Activated CD4-positive, CD25-positive, alpha-beta regulatory T cell treated with anti-CD3 and anti-CD28 coated beads, Interleukin-2, amount 50 U/mL, for 24 hours (primary cell): ENCODE measurements around the gene PLCB4.
"Not testable (repeated sequence)": the region's sequence is repeated elsewhere in the genome, so short reads cannot be mapped to it uniquely, and the experiment has no call there.

Source experiments
- ATAC-seq, 2 donors: fragments of 150-1000 bp; cut with Tn5 transposase; one replicate each; pipeline ENCODE4 v1.10.0; 2021; ENCODE audit warnings: mild to moderate bottlenecking in 1 of 2, moderate library complexity in 1 of 2

Gene PLCB4

GRCh38 chr20:9144643-9145042 lies 75.8 kb downstream of the PLCB4 start:
- ATAC-seq: no peak

GRCh38 chr20:9145142-9145541 lies 76.3 kb downstream of the PLCB4 start:
- no peak for ATAC-seq

DNA sequence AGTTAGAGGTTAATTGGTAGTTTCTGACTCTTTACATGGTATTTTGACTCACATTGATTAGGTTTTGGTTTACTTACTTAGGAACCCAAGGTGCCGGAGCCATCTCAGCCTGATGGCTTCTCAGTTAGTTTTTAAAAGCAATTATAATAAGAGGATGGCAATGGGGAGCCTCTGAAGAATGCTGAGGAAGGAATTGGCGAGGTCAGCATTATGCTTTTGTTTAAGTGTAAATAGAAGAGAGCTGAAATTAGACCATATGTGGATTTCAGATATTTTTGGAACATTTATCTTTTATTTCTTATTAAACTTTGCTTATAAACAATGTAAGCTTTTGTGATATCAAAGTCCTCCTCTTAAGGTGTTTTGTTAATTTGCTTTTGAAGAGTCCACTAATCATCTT lies 77.8 kb downstream of the PLCB4 start:
- ATAC-seq: no peak

GRCh38 chr20:9147547-9148024 lies 78.7 kb downstream of the PLCB4 start:
- ATAC-seq: no peak

- no peak for ATAC-seq
Observed at GRCh38 chr20:9148291-9148690, 79.4 kb downstream of the PLCB4 start.

DNA sequence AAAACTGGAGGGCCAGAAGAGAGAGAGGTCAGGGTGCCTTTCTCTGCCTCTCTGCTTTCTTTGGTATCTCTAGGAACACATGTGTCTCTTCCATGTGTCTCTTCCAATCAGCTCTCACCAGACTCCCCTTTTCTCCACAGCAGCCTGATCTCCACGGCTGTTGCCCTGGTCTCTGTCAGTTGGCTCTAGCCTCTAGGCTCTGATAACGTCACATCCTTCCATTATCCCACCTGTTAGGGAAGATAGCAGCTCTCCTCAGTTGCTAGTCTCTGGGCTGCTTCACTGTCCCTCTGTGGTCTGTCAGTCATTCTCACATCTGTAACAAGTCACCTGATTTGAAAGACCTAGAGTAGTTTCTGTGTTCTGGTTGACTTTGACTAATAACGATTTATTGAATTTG lies 80.2 kb downstream of the PLCB4 start:
- no peak for ATAC-seq

- no peak for ATAC-seq
Observed at GRCh38 chr20:9149796-9150195, 80.9 kb downstream of the PLCB4 start.

DNA sequence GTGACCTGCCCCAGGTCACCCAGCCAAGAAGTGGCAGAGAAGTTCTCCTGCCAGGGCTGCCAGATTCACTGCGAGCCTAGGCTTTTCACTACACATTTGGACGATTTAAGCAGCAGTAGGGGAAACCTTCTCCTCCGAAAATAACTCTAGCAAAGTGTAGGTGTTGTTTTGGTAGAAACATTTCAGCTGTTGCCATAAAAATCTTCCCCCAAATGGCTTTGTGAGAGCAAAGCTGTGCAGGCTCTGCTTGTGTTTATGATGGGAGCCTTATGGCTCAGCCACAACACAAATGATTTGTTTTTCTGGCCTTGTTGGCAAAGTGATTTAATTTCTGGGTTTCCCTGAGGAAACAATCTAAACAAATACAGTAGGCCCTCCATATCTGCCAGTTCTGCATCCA lies 81.8 kb downstream of the PLCB4 start:
- no peak for ATAC-seq

DNA sequence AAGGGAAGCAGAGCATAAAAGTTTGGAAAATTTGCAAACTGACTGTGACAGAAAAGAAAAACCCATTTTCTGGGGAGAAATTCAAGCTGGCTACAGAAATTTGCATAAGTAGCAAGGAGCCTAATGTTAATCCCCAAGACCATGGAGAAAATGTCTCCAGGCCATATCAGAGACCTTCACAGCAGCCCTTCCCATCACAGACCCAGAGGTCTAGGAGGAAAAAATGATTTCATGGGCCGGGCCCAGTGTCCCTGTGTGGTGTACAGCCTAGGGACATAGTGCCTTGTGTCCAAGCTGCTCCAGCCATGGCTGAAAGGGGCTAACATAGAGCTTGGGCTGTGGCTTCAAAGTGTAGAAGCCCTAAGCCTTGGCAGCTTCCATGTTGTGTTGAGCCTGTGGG lies 83.3 kb downstream of the PLCB4 start:
- ATAC-seq: not testable (repeated sequence)

GRCh38 chr20:9154464-9155024 lies 85.7 kb downstream of the PLCB4 start:
- no peak for ATAC-seq

DNA sequence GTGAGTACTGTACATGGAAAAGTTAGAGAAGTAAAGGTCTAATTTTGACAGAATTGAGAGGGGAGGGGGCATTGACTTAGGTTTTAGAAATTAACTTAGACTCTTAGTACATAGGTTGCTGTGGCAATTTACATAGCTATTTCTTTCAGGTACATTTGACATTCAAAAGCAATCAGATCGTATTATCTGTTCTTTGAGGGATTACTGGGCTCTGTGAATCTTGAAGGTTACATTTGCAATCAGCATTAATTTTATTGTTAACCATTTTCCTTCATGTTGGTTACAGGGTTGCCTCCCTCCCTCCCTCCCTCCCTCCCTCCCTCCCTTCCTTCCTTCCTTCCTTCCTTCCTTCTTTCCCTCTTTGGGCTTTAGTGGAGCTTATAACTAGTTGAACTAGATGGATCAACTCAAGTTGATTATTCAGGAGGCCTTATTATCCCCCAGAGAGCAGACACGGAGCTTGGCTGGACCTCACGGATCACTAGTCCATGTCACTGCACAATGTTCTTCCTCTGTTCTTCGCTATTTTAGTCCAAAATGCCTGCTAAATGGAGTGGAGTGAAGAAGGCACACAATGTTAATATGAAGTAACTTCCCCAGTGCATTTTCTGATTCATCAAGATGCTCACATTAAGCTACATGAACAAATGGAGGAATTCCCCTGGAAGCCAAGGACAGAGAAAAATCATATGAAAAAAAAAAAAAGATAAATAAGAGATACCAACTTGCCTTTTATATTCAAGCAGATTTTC lies 87.8 kb downstream of the PLCB4 start:
- ATAC-seq: no peak

- ATAC-seq: no peak
Observed at GRCh38 chr20:9160331-9160730, 91.4 kb downstream of the PLCB4 start.

DNA sequence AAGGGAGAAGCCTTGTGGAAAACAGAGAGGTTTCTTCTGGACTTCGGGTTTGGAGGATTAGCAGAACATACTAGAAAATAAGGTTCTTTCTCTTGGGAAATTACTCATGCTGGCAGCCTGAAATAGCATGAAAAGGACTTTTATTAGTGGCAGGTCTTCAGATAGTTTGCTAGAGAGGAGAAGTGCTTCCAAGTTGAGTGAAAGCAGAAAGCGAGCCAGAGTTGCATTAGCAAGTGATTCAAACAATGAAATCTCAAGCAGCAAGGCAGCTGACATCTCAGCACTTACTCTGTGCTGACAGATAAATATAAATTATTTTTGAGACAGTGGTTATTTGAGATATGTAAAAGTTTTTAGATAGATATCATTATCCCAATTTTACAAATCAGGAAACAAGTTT lies 91.9 kb downstream of the PLCB4 start:
- no peak for ATAC-seq

- ATAC-seq: no peak
Observed at GRCh38 chr20:9161311-9161710, 92.4 kb downstream of the PLCB4 start.

- no peak for ATAC-seq
Observed at GRCh38 chr20:9163251-9163650, 94.4 kb downstream of the PLCB4 start.

DNA sequence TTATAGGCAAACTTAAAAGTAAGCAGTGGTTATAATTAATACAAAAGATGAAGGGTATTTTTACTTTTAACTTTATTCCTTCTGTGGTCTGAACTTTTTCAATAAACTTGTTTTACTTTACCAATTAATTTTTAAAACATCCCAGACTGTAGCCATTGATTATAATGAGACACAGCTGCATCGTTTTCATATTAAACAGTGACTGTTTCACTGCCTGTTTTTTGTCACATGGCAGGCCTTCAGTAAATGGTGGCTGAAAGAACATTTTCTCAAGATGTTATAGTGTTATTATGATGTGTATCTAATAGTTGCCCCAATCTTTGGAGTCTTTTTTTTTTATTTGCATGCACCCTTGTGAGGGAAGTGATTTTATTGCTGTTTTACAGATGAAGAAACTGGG lies 95.1 kb downstream of the PLCB4 start:
- ATAC-seq: no peak

DNA sequence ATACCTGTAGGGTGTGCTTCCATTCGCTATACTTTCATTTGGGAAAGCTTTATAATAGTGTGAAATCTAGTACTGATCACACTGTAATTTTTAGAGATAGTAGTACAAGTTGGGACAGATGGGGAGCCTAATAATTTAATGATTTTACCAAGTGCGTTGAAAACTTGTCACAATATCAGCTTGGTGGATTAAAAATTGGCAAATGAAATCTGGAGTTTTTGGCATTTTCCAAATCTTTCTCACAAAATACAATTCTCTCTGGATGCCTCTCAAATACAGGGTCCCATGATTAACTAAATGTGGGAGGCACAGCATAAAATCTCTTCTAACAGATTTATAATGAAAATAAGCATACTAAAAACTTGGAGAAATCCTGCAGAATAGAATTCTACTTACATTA lies 96.4 kb downstream of the PLCB4 start:
- no peak for ATAC-seq

- no peak for ATAC-seq
Observed at GRCh38 chr20:9166153-9166780, 97.4 kb downstream of the PLCB4 start.

- no peak for ATAC-seq
Observed at GRCh38 chr20:9169409-9169808, 100.5 kb downstream of the PLCB4 start.

DNA sequence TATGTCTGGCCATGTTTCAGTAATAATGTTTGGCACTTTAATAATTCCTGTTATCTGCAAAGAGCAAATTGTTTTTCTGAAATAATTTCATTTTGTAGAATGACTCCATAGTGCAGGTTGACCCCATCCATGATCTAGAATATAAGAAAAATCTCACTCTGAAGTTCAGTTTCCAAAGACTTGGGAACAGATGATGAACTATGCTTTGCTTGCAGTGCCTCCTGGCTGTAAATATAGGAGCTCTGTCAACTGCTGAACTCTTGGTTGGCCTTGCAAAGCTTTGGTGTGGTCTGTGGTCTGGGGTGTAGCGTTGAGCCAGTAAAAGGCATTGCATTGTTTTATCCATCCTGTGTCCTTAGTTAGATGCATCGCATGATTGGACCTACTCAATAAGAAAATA lies 104.0 kb downstream of the PLCB4 start:
- ATAC-seq: no peak

DNA sequence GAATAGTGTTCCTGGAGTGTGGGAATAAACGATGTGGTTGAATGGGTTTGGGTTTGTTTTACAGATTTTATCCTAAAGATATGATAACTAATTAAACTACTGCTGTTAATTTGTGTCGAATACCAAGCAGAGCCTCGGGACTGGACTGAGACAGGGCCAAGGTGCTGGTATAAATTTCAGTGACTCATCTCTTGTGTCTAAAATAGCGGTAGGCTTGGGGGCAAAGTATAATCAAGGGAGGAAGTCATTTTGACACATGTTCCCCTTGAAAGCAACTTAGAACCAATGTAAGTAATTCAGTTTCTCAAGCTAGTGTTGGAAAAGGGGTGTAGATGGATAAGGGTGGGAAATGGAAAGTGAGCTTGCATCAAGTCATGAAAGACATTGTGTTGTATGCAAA lies 108.4 kb downstream of the PLCB4 start:
- ATAC-seq: no peak

DNA sequence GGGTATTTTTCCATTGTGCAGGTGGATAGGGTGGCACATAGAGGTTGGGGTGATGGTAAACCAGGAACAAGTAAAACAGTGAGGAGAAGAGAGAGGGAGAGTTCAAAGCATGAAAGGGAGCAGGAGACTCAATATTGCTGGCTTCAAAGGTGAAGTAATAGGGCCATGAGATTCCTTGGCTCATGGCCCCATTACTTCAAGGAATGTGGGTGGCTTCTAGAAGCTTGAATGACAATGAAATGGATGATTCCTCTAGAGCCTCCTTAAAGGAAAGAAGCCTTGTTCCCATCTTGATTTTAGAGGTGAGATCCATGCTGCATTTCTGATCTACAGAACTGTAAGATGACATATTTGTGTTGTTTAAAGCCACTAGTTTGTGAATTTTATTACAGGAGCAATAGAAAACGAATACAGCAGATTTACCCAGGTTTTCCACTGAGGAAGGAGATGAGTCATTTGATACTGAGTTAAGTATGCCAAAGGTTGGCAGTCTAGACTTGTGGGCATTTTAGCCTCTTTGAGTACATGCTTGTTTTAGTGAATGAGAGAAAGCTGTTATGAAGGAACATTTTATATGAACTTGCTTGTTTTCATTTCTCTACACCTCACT lies 110.4 kb downstream of the PLCB4 start:
- no peak for ATAC-seq

DNA sequence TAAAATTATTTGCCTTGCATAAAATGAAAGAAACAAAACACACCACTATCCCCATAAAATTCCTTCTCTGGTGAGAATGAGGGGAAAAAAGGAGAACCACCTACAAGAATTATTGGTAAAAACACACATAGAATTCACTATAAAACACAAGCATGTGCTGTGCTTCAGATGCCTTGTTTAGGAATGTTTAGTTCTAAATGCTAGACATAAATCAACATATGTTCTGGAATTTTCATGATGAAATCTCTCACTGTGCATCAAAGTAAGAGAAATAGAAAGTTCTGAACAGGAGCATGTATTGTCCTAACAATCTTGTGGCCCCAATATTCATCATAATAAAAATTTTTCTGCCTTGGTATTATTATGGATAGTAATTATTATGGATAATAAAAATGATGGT lies 111.0 kb downstream of the PLCB4 start:
- no peak for ATAC-seq
